Osteocyte (in vitro differentiated cells): Measurements from ENCODE around the gene SLC26A11. TPM values are rescaled to one million over a fixed set of nuclear protein-coding genes. Genes with fewer than 3 reads are reported as not detected.

Experiments used
- DNase-seq: peaks from one replicate; pipeline ENCODE4 v3.0.0; 2021; ENCODE audit warnings: mixed read lengths; ENCODE audit not compliant: unreplicated experiment; ENCODE audit errors: extremely low spot score
- H3K27ac Mint-ChIP-seq: one replicate; pipeline ENCODE4 v1.8.0; 2021; ENCODE audit warnings: mild to moderate bottlenecking, mixed read lengths; ENCODE audit not compliant: unreplicated experiment
- H3K27me3 Mint-ChIP-seq: one replicate; pipeline ENCODE4 v1.8.0; 2021; ENCODE audit warnings: mixed read lengths; ENCODE audit not compliant: unreplicated experiment
- H3K36me3 Mint-ChIP-seq: one replicate; pipeline ENCODE4 v1.8.0; 2021; ENCODE audit warnings: mixed read lengths; ENCODE audit not compliant: unreplicated experiment
- H3K4me1 Mint-ChIP-seq: one replicate; pipeline ENCODE4 v1.8.0; 2021; ENCODE audit warnings: mixed read lengths; ENCODE audit not compliant: unreplicated experiment
- H3K4me3 Mint-ChIP-seq: one replicate; pipeline ENCODE4 v1.8.0; 2021; ENCODE audit warnings: mild to moderate bottlenecking, moderate library complexity, mixed read lengths; ENCODE audit not compliant: unreplicated experiment
- H3K9me3 Mint-ChIP-seq: one replicate; pipeline ENCODE4 v1.8.0; 2021; ENCODE audit warnings: mixed read lengths; ENCODE audit not compliant: unreplicated experiment
- total RNA-seq: library from RNA; stranded (reverse); gene quantifications from 2 replicates; pipeline ENCODE4 v1.2.1, GENCODE V29; 2021
- TF ChIP-seq, protein P1 (sequence below): fragments of 200-600 bp; sonication (generic); IDR thresholded peaks from 2 replicates; pipeline ENCODE4 v1.5.0; 2021; ENCODE audit warnings: antibody characterized with exemption, mild to moderate bottlenecking, moderate library complexity

The SLC26A11 gene
- total RNA-seq, 1 donor from 2014 or later: 34.7 TPM

DNA sequence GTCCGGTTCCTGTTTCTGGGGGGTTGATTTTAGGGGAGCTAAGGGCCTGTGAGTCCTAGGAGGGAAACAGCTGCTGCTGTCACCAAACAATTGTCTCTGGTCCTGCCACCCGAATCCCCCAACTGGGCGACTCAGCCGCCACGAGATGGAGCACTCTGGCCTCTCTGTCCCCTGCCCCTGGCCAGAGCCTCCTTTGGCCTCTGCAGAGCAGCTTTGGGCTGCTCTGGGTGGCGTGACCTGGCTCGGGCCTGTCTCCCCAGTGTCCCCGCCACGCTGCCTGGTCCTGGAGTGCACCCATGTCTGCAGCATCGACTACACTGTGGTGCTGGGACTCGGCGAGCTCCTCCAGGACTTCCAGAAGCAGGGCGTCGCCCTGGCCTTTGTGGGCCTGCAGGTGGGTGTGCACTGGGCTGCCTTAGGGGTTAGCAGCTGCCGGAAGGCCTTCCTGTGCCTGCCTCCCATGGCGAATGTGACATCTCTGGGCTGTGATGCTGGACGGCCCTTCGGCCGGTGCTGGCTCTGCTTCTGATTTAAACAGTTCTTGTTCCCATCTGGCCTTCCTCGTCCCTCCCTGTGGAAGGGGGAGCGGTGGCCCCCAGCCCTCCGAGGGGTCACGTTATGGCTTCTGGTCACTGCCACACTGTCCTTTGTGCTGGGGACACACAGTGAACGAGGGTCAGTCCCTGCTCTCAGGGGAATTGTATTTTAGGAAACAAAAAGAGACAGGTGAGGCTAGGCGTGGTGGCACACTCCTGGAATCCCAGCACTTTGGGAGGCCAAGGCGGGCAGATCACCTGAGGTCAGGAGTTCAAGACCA is 28.9 kb downstream of the SLC26A11 start:
- peaks cover 13% of the 10 kb centered on the region for H3K36me3 Mint-ChIP-seq
- TF ChIP-seq, protein P1, sequence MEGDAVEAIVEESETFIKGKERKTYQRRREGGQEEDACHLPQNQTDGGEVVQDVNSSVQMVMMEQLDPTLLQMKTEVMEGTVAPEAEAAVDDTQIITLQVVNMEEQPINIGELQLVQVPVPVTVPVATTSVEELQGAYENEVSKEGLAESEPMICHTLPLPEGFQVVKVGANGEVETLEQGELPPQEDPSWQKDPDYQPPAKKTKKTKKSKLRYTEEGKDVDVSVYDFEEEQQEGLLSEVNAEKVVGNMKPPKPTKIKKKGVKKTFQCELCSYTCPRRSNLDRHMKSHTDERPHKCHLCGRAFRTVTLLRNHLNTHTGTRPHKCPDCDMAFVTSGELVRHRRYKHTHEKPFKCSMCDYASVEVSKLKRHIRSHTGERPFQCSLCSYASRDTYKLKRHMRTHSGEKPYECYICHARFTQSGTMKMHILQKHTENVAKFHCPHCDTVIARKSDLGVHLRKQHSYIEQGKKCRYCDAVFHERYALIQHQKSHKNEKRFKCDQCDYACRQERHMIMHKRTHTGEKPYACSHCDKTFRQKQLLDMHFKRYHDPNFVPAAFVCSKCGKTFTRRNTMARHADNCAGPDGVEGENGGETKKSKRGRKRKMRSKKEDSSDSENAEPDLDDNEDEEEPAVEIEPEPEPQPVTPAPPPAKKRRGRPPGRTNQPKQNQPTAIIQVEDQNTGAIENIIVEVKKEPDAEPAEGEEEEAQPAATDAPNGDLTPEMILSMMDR: no peak
- H3K9me3 Mint-ChIP-seq: no peaks in the 10 kb centered on the region
- no peak overlapping the region for H3K4me3 Mint-ChIP-seq
- H3K27me3 Mint-ChIP-seq: no peaks in the 10 kb centered on the region
- peaks cover 5% of the 10 kb centered on the region for H3K4me1 Mint-ChIP-seq
- DNase-seq: no peak
- no peak overlapping the region for H3K27ac Mint-ChIP-seq

DNA sequence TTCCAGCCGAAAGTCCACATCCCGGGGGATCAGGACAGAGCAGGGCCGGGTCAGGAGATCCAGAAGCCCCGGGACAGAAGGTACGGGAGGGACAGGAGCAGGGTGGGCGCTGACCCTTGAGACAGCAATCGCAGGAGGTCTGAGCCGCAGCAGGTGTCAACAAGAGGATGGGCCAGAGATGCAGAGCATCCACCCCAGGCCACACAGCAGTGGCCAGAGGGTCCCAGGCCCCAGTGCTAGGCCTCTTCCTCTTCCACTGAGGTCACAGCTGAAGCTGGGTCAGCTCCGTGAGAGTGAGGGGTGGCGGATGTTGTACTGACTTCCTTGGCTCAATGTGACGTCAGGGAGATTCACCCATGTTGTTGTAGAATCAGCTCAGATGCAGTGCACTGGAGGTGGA is 31.7 kb downstream of the SLC26A11 start:
- Mint-ChIP-seq H3K4me1 (peaks cover 19% of the 10 kb centered on the region), H3K27ac (no peak overlapping the region), H3K4me3 (no peak overlapping the region), H3K36me3 (peaks cover 5% of the 10 kb centered on the region), H3K27me3 (no peaks in the 10 kb centered on the region), H3K9me3 (no peaks in the 10 kb centered on the region)
- TF ChIP-seq, protein P1: no peak
- no peak for DNase-seq

DNA sequence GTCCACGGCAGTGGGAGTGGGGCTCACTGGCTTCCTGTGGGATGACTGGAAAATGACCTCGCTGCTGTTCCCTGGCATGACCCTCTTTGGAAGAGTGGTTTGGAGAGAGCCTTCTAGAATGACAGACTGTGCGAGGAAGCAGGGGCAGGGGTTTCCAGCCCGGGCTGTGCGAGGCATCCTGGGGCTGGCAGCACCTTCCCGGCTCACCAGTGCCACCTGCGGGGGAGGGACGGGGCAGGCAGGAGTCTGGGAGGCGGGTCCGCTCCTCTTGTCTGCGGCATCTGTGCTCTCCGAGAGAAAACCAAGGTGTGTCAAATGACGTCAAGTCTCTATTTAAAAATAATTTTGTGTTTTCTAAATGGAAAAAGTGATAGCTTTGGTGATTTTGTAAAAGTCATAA is 32.6 kb downstream of the SLC26A11 start:
- TF ChIP-seq, protein P1: peak; percentile 37
- no peak overlapping the region for H3K4me3 Mint-ChIP-seq
- H3K36me3 Mint-ChIP-seq: peaks cover 5% of the 10 kb centered on the region
- H3K27me3 Mint-ChIP-seq: no peaks in the 10 kb centered on the region
- DNase-seq: no peak
- H3K9me3 Mint-ChIP-seq: no peaks in the 10 kb centered on the region
- H3K27ac Mint-ChIP-seq: no peak overlapping the region
- peaks cover 19% of the 10 kb centered on the region for H3K4me1 Mint-ChIP-seq

DNA sequence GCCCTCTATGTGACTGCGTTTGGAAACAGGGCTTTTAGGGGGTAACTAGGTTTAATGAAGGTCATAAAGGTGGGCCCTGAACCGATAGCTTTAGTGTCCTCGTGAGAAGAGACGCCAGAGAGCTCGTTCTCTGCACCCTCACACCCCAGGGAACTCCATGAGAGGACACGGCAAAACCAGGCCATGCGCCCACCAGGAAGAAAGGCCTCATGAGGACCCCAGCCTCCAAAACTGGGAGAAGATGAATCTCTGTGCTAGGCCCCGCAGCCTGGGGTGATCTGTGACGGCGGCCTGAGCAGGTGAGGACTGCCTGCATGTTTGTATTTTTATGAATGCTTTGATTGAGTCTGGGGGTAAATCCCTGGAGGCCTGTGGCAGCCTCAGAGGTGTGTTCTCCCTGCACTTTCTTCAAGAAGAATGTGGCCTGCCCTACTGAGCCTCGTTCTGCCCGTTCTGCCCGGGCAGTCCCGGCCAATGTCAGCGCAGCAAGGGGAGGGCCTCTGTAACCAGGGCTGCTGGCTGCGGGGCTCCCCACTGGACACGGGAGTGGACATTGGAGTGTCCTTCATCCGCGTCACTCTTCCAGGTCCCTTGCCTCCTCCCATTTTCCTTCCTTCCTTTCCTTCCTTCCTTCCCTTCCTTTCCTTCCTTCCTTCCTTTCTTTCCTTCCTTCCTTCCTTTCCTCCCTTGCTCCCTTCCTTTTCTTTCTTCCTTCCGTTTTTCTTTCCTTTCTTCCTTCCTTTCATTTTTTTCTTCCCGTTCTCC is 33.6 kb downstream of the SLC26A11 start:
- peaks cover 5% of the 10 kb centered on the region for H3K36me3 Mint-ChIP-seq
- TF ChIP-seq, protein P1: no peak
- no peak overlapping the region for H3K4me3 Mint-ChIP-seq
- no peaks in the 10 kb centered on the region for H3K27me3 Mint-ChIP-seq
- H3K4me1 Mint-ChIP-seq: peaks cover 19% of the 10 kb centered on the region
- H3K9me3 Mint-ChIP-seq: no peaks in the 10 kb centered on the region
- no peak for DNase-seq
- peak overlapping the region; percentile 89 for H3K27ac Mint-ChIP-seq
